GM23338 (cell line): ENCODE results near the gene F7. TPM values are rescaled to one million over a fixed set of nuclear protein-coding genes. Genes with fewer than 3 reads are reported as not detected.

ENCODE experiments used
- ATAC-seq: fragments of 200-7000 bp; cut with Tn5 transposase; 3 replicates; pipeline ENCODE4 v1.9.1; 2020
- DNase-seq: peaks from one replicate; pipeline ENCODE4 v3.0.0-alpha.2; 2015; ENCODE audit warnings: low spot score
- H2AFZ ChIP-seq: fragments of 200-600 bp; sonication (generic); 2 replicates; pipeline ENCODE4 v1.8.0; 2016; ENCODE audit warnings: antibody characterized with exemption, mild to moderate bottlenecking, moderate library complexity
- H3F3A ChIP-seq: fragments of 200-600 bp; sonication (generic); replicated peaks from 2 replicates; pipeline ENCODE4 v1.8.0; 2017; ENCODE audit warnings: antibody characterized with exemption, mixed run types, low read depth
- H3K27ac ChIP-seq: fragments of 200-600 bp; sonication (generic); 2 replicates; pipeline ENCODE4 v1.6.1; 2016; ENCODE audit warnings: low read depth
- H3K27me3 ChIP-seq: fragments of 200-600 bp; sonication (generic); 2 replicates; pipeline ENCODE4 v1.8.0; 2016; ENCODE audit warnings: mild to moderate bottlenecking, mixed run types, moderate library complexity; ENCODE audit not compliant: insufficient read depth
- H3K36me3 ChIP-seq: fragments of 200-600 bp; sonication (generic); 2 replicates; pipeline ENCODE4 v1.8.0; 2016; ENCODE audit warnings: mild to moderate bottlenecking; ENCODE audit not compliant: insufficient read depth
- H3K4me1 ChIP-seq: fragments of 200-600 bp; sonication (generic); 2 replicates; pipeline ENCODE4 v1.8.0; 2016; ENCODE audit warnings: mild to moderate bottlenecking, moderate library complexity; ENCODE audit not compliant: insufficient read depth
- H3K4me2 ChIP-seq: fragments of 200-600 bp; sonication (generic); 2 replicates; pipeline ENCODE4 v1.7.1; 2017; ENCODE audit warnings: mixed run types
- H3K4me3 ChIP-seq: fragments of 200-600 bp; sonication (generic); 2 replicates; pipeline ENCODE4 v1.6.1; 2016; ENCODE audit warnings: mixed run types
- H3K79me2 ChIP-seq: fragments of 200-600 bp; sonication (generic); replicated peaks from 2 replicates; pipeline ENCODE4 v1.8.0; 2017; ENCODE audit warnings: mild to moderate bottlenecking; ENCODE audit not compliant: insufficient read depth
- H3K9me2 ChIP-seq: fragments of 200-600 bp; sonication (generic); 2 replicates; pipeline ENCODE4 v1.8.0; 2017; ENCODE audit not compliant: insufficient read depth
- H4K20me1 ChIP-seq: fragments of 200-600 bp; sonication (generic); replicated peaks from 2 replicates; pipeline ENCODE4 v1.8.0; 2017; ENCODE audit warnings: mild to moderate bottlenecking; ENCODE audit not compliant: insufficient read depth
- H3K27ac Mint-ChIP-seq: 2 replicates; pipeline ENCODE4 v1.8.0; 2020; ENCODE audit warnings: inconsistent platforms, mild to moderate bottlenecking, moderate library complexity, mixed read lengths
- H3K27me3 Mint-ChIP-seq: 3 replicates; pipeline ENCODE4 v1.8.0; 2022; ENCODE audit warnings: low read depth, mild to moderate bottlenecking, moderate library complexity, mixed read lengths, inconsistent platforms; ENCODE audit not compliant: insufficient read depth, poor library complexity
- H3K36me3 Mint-ChIP-seq: 3 replicates; pipeline ENCODE4 v1.8.0; 2021; ENCODE audit warnings: low read depth, mild to moderate bottlenecking, inconsistent platforms, moderate library complexity, mixed read lengths
- H3K4me1 Mint-ChIP-seq: 3 replicates; pipeline ENCODE4 v1.8.0; 2020; ENCODE audit warnings: mild to moderate bottlenecking, inconsistent platforms, mixed read lengths
- H3K4me3 Mint-ChIP-seq: 3 replicates; pipeline ENCODE4 v1.8.0; 2021; ENCODE audit warnings: moderate library complexity, mild to moderate bottlenecking, inconsistent platforms, mixed read lengths
- H3K9me3 Mint-ChIP-seq: 3 replicates; pipeline ENCODE4 v1.8.0; 2020; ENCODE audit warnings: moderate library complexity, mild to moderate bottlenecking, inconsistent platforms, mixed read lengths
- CREB1 ChIP-seq: fragments of 250-450 bp; sonication (Bioruptor Pico); IDR thresholded peaks from 2 replicates; pipeline ENCODE4 v1.5.0; 2020; ENCODE audit warnings: low read depth, mild to moderate bottlenecking, moderate library complexity
- CTCF ChIP-seq, 2 experiments: fragments of 200-600 bp in 1 of 2; sonication (generic) in 1 of 2; conservative IDR thresholded peaks; 2 replicates each; pipeline versions ENCODE4 v1.5.1 to v1.6.1; 2016 to 2017; ENCODE audit warnings: antibody characterized with exemption in 2 of 2, low read depth in 2 of 2, mild to moderate bottlenecking in 2 of 2, moderate library complexity in 1 of 2
- ETS1 ChIP-seq: IDR thresholded peaks from 2 replicates; pipeline ENCODE4 v1.6.1; 2016; ENCODE audit warnings: antibody characterized with exemption
- EZH2 ChIP-seq: fragments of 200-600 bp; sonication (generic); IDR thresholded peaks from one replicate; pipeline ENCODE4 v1.8.0; 2017; ENCODE audit warnings: antibody characterized with exemption, mild to moderate bottlenecking, low read depth; ENCODE audit not compliant: unreplicated experiment
- EZH2phosphoT487 ChIP-seq: fragments of 200-600 bp; sonication (generic); IDR thresholded peaks from one replicate; pipeline ENCODE4 v1.8.1; 2018; ENCODE audit warnings: antibody characterized with exemption; ENCODE audit not compliant: unreplicated experiment
- JUNB ChIP-seq: IDR thresholded peaks from one replicate; pipeline ENCODE4 v1.6.1; 2016; ENCODE audit warnings: antibody characterized with exemption; ENCODE audit not compliant: unreplicated experiment
- NANOG ChIP-seq: IDR thresholded peaks from 2 replicates; pipeline ENCODE4 v1.6.1; 2016; ENCODE audit warnings: antibody characterized with exemption, borderline replicate concordance
- POLR2AphosphoS5 ChIP-seq: IDR thresholded peaks from 2 replicates; pipeline ENCODE4 v1.6.1; 2016; ENCODE audit warnings: antibody characterized with exemption, low read depth
- REST ChIP-seq: IDR thresholded peaks from one replicate; pipeline ENCODE4 v1.6.1; 2018; ENCODE audit warnings: antibody characterized with exemption; ENCODE audit not compliant: unreplicated experiment
- STAT1 ChIP-seq: IDR thresholded peaks from one replicate; pipeline ENCODE4 v1.6.1; 2016; ENCODE audit warnings: antibody characterized with exemption; ENCODE audit not compliant: unreplicated experiment
- ZNF114 ChIP-seq: fragments of 250-450 bp; sonication (Bioruptor Pico); IDR thresholded peaks from 2 replicates; pipeline ENCODE4 v1.5.0; 2020; ENCODE audit warnings: mild to moderate bottlenecking, moderate library complexity
- ZNF331 ChIP-seq: fragments of 250-450 bp; sonication (Bioruptor Pico); IDR thresholded peaks from 2 replicates; pipeline ENCODE4 v1.5.0; 2020; ENCODE audit warnings: low read depth, mild to moderate bottlenecking, moderate library complexity
- ZNF462 ChIP-seq: fragments of 250-450 bp; sonication (Bioruptor Pico); IDR thresholded peaks from 2 replicates; pipeline ENCODE4 v1.5.0; 2020; ENCODE audit warnings: mild to moderate bottlenecking, moderate library complexity
- polyA plus RNA-seq: library from polyadenylated mRNA; unstranded; fragments of >200 nt; fragmentation: Nextera tagmentation; extraction: Ambion mirVana; gene quantifications from 2 replicates; pipeline ENCODE4 v1.2.1, GENCODE V29; 2016
- total RNA-seq: library from RNA; depleted of rRNA; stranded (reverse); fragments of >200 nt; shearing (Covaris generic); gene quantifications from 2 replicates; pipeline ENCODE4 v1.2.3, GENCODE V29; 2014

F7 gene
- total and polyA plus RNA-seq, 2 experiments from 2014 or later, result 0.16 to 0.24 TPM

- H3K36me3 Mint-ChIP-seq, result no peaks in the 10 kb centered on the region
- H3K36me3 ChIP-seq, result no peaks in the 10 kb centered on the region
- H4K20me1 ChIP-seq, result no peaks in the 10 kb centered on the region
- no peak overlapping the region; the same call in 1 of the 2 replicates for H3K27ac Mint-ChIP-seq
- peaks cover 7% of the 10 kb centered on the region for H3K27me3 Mint-ChIP-seq
- no peak overlapping the region for H3K4me3 ChIP-seq
- ATAC-seq (no peak), DNase-seq (no peak)
- H3K4me2 ChIP-seq, result no peak overlapping the region
- peaks cover 18% of the 10 kb centered on the region for H3K4me1 Mint-ChIP-seq
- H2AFZ ChIP-seq, result no peak overlapping the region
- H3K79me2 ChIP-seq, result no peaks in the 10 kb centered on the region
- H3K4me3 Mint-ChIP-seq, result no peak overlapping the region
- H3K27me3 ChIP-seq, result no peaks in the 10 kb centered on the region
- no peaks in the 10 kb centered on the region for H3K9me3 Mint-ChIP-seq
- H3K4me1 ChIP-seq, result no peaks in the 10 kb centered on the region
- no peak overlapping the region for H3K27ac ChIP-seq
- no peaks in the 10 kb centered on the region for H3K9me2 ChIP-seq
- TF ChIP-seq ETS1 (no peak), ZNF462 (no peak), NANOG (no peak), EZH2phosphoT487 (no peak), ZNF114 (CRISPR knock-in tag) (no peak), ZNF331 (CRISPR knock-in tag) (no peak), CTCF (conservative IDR thresholded peaks at IDR 0.05; ENCODE audit: low read depth in 2 of 2) (no peak), JUNB (no peak), STAT1 (no peak), EZH2 (no peak), POLR2AphosphoS5 (no peak), CREB1 (CRISPR knock-in tag) (no peak), REST (no peak)
- no peaks in the 10 kb centered on the region for H3F3A ChIP-seq
Observed at GRCh38 chr13:113095146-113096051, 10.2 kb upstream of the F7 start.
